ENCODE results near the gene ZCCHC14.

The ZCCHC14 gene

GRCh38 chr16:87361916-87362619, 130.8 kb downstream of the ZCCHC14 start:
- no peak for DNase-seq (ENCODE audit: low read depth)

- DNase-seq (ENCODE audit: low read depth): no peak
These were observed 131.8 kb downstream of the ZCCHC14 start for GRCh38 chr16:87360862-87361610.

- no peak for DNase-seq (ENCODE audit: low read depth)
These were observed 133.7 kb downstream of the ZCCHC14 start for GRCh38 chr16:87359121-87359520.

- DNase-seq (ENCODE audit: low read depth): no peak
These were observed 134.1 kb downstream of the ZCCHC14 start for GRCh38 chr16:87358696-87359095.

- no peak for DNase-seq (ENCODE audit: low read depth)
These were observed 134.6 kb downstream of the ZCCHC14 start for GRCh38 chr16:87358250-87358649.

GRCh38 chr16:87356491-87356853, 136.4 kb downstream of the ZCCHC14 start:
- DNase-seq (ENCODE audit: low read depth): no peak
